HG03095 (cell line): ENCODE measurements around the gene NPHP4.

Source experiments
- ATAC-seq: cut with Tn5 transposase; IDR thresholded peaks from one replicate; pipeline ENCODE4 v1.9.1; 2021; ENCODE audit warnings: moderate library complexity; ENCODE audit not compliant: unreplicated experiment

NPHP4 gene

GRCh38 chr1:5915587-5916571, 76.3 kb downstream of the NPHP4 start:
- no peak for ATAC-seq

- ATAC-seq = no peak
Measured at GRCh38 chr1:5914676-5915365, 77.4 kb downstream of the NPHP4 start.

GRCh38 chr1:5913876-5914275, 78.3 kb downstream of the NPHP4 start:
- ATAC-seq = no peak

GRCh38 chr1:5913078-5913845, 79.0 kb downstream of the NPHP4 start:
- ATAC-seq = no peak

GRCh38 chr1:5911871-5912271, 80.4 kb downstream of the NPHP4 start:
- no peak for ATAC-seq

GRCh38 chr1:5911157-5911556, 81.1 kb downstream of the NPHP4 start:
- no peak for ATAC-seq

- no peak for ATAC-seq
Measured at GRCh38 chr1:5910666-5911065, 81.6 kb downstream of the NPHP4 start.

- no peak for ATAC-seq
Measured at GRCh38 chr1:5910276-5910620, 82.0 kb downstream of the NPHP4 start.

- ATAC-seq = no peak
Measured at GRCh38 chr1:5909576-5910275, 82.5 kb downstream of the NPHP4 start.

- no peak for ATAC-seq
Measured at GRCh38 chr1:5908461-5909375, 83.5 kb downstream of the NPHP4 start.

GRCh38 chr1:5907966-5908365, 84.3 kb downstream of the NPHP4 start:
- ATAC-seq = no peak

- no peak for ATAC-seq
Measured at GRCh38 chr1:5907386-5907785, 84.8 kb downstream of the NPHP4 start.

- ATAC-seq = no peak
Measured at GRCh38 chr1:5906966-5907365, 85.3 kb downstream of the NPHP4 start.

GRCh38 chr1:5906116-5906515, 86.1 kb downstream of the NPHP4 start:
- ATAC-seq = no peak

- no peak for ATAC-seq
Measured at GRCh38 chr1:5905436-5905835, 86.8 kb downstream of the NPHP4 start.

- ATAC-seq = no peak
Measured at GRCh38 chr1:5904551-5904950, 87.7 kb downstream of the NPHP4 start.

GRCh38 chr1:5903680-5904079, 88.5 kb downstream of the NPHP4 start:
- ATAC-seq = no peak

GRCh38 chr1:5903031-5903430, 89.2 kb downstream of the NPHP4 start:
- no peak for ATAC-seq

GRCh38 chr1:5901841-5902240, 90.4 kb downstream of the NPHP4 start:
- no peak for ATAC-seq

GRCh38 chr1:5901150-5901549, 91.1 kb downstream of the NPHP4 start:
- no peak for ATAC-seq
